GM21381 (cell line): ENCODE data around the gene TIMM17A.
A peak's percentile ranks its signal among the peaks of the same experiment; 100 is the strongest.

Experiments
- ATAC-seq: cut with Tn5 transposase; IDR thresholded peaks from one replicate; pipeline ENCODE4 v1.9.1; 2021; ENCODE audit warnings: mild to moderate bottlenecking, moderate library complexity; ENCODE audit not compliant: unreplicated experiment

TIMM17A gene

DNA sequence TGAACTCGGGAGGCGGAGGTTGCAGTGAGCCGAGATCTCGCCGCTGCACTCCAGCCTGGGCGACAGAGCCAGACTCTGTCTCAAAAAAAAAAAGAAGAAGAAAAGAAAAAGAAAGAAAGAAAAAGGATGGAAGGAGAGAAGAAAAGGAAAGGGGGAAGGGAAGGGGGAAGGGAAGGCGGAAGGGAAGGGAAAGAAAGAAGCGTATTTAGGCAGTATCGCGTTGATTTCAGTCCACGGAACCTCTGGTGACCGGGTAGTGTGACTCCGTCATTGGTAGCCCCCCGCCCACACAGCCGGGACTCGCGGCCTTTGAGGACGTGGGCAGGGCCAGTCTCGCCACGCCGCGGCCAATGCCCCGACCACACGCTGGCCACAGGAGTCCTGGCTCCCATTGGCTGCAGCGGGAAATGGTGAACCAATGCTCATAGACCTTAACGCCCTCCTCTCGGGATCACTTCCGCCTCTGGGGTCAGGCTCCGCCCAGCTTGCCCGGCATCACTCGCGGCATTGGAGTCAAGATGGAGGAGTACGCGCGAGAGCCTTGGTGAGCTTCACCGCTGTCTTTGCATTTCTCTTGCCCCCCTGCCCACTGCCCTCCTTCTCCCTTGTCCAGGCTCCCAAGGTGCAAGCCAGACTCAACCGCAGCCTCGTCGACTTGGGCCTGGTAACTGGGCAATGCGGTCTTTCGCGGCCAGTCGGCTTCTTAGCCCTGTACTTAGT, at the start of gene TIMM17A:
Gene TIMM17A (plus strand): TSS at position 495 of the 720 bp plus-strand sequence. CDS start 24 bp downstream, at position 519.
- peak; percentile 99 for ATAC-seq

DNA sequence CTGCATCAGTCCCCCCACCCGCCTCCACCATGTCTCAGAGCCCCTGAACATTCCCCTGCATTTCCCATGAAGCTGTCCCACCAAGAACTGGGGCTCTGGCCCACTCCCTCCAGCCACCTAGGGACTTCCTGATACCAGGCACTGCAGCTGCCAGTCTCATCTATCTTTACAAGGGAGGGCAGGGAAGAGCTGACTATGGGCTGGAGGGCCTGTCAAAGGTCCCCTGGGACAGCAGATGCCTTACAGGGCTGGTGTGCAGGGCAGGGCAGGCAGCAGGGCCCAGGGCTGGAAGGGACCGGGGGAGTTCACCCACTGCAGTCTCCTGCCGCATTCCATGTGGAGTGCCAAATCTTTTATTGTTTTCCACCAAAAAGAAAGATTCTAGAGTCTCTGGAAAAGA, 49.0 kb upstream of the TIMM17A start:
- no peak for ATAC-seq

- no peak for ATAC-seq
Measured at GRCh38 chr1:201907621-201908020, 47.7 kb upstream of the TIMM17A start.

- ATAC-seq, result no peak
Measured at GRCh38 chr1:201911826-201912571, 43.3 kb upstream of the TIMM17A start.

DNA sequence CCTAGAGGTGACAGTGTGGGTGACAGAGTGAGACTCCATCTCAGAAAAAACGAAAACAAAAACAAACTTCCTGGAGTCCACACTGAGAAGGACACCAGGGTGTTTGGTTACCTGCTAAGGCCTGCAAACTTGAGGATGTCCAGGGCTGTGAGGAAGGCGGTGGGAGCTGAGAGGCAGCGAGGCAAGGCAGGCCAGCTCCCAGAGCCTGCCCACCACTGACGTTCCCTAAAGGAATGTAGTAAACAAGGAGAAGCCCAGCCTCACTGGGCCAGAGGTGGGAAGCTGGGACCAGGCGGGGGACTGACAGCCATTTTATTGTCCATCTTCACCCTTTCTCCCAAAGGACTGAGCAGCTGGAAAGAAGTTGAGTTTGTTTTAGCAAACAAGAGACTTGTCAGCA, 42.5 kb upstream of the TIMM17A start:
- no peak for ATAC-seq

DNA sequence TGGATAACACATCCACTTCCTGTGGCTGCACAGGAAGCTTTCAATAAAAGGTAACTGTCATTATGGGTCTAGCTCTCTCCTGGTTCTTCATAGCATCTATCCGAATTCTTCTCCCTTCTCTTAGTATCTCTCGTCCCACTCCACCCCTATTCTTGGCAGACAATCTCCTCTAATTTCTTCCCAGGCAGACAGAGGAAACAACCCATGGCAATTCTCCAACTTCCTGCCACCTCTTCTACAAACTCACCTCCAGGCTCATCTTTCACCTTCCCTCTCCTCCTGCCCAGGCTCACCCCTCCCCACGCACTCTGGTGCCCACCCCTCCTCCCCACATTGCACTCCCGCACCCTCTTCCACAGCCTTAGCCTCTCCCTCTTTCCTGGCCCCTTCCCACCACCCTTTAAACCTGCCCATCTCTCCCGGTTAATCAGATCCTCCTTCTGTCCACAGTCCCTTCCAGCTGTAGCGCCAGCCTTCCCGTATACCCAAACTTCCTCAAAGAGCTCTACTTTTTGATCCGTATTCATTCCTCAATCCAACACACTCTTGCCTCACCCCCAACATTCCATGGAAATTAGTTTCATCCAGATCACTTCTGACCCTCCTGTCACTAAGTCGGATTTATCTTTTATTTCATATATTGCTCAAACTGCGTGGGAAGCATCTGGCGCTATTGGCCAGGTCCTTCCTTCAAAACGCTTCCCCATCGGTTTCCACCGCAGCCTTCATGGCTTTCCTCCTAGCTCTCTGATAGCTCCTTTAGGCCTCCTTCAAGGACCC, 40.7 kb upstream of the TIMM17A start:
- no peak for ATAC-seq

DNA sequence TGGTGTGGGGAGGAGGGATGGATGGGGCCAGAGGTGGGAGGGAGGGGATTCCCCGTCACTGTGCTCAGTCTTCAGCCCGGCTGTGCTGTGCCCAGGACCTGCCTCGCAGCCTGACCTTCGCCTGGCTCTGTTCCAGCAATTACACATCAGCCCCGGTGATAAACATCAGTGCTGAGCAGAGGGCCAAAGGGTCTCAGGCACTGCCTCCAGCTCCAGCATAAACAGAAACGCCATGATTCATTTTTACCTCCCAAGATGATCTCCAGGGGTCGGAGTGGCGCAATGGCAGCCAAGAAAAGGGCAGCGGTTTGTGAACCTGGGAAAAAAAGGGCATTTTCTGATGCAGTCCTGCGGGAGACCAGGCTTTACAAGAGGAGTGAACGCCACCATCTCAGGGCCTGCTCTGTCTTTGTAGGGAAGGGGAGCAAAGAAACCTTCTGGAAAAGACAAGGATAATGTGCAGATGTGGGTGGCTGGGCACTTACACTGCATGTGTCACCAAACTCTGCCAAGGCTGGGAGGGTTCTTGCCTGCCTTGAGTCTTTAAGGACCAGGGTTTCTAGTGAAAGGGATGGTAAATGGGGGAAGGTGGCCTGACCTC, 38.6 kb upstream of the TIMM17A start:
- no peak for ATAC-seq

DNA sequence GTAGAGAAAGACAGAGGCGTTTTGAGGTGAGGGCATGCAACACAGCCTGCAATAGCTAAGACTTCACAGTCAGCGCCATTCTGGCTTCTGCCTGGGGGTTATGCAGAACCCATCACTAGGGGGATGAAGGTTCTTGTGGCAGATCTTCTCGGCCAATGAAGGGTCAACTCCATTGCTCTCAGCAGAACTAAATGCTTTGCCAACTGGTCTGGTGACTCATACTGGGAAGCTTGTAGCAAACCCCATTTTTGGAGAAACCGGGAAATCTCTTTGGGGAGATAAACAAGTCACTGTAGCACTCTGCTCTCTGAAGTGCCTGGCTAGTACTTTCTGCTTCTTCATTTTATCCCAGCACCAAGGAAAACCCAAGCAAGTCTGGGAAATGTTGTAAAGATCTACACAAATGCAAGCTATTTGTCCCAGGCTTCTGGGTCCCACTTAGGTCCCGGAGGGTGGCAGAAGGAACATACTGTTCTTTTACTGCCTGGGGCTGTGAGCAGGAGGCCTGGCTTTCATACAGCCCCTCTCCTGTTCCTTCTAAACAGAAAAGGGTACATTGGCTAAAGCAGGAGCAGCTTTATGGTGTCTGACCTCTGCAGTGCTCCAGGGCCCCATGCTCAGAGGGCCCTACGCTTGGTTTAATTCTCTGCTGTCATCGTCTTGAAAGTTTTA, 37.8 kb upstream of the TIMM17A start:
- ATAC-seq, result no peak

GRCh38 chr1:201918343-201918742, 37.0 kb upstream of the TIMM17A start:
- ATAC-seq, result no peak

DNA sequence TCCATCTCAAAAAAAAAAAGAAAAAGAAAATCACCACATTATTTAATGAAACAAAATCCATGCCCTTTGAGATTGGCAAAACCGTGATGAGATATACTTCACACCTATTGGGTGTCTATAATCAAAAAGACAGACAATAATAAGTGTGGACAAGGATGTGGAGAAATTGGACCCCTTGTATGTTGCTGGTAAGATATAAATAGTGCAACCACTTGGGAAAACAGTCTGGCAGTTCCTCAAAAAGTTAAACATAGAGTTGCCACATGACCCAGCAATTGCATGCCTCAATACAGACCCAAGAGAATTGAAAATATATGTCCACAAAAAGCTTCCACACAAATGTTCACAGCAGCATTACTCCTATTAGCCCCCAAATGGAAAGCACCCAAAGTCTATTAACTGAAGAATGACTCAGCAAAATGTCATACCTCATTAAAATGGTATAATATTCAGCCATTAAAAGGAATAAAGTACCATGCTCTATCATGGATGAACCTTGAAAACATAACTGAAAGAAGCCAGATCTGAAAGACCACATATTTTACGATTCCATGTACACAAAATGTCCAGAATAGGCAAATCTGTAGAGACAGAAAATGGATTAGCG, 33.2 kb upstream of the TIMM17A start:
- ATAC-seq, result no peak

- ATAC-seq, result no peak
Measured at GRCh38 chr1:201925301-201925567, 30.1 kb upstream of the TIMM17A start.

DNA sequence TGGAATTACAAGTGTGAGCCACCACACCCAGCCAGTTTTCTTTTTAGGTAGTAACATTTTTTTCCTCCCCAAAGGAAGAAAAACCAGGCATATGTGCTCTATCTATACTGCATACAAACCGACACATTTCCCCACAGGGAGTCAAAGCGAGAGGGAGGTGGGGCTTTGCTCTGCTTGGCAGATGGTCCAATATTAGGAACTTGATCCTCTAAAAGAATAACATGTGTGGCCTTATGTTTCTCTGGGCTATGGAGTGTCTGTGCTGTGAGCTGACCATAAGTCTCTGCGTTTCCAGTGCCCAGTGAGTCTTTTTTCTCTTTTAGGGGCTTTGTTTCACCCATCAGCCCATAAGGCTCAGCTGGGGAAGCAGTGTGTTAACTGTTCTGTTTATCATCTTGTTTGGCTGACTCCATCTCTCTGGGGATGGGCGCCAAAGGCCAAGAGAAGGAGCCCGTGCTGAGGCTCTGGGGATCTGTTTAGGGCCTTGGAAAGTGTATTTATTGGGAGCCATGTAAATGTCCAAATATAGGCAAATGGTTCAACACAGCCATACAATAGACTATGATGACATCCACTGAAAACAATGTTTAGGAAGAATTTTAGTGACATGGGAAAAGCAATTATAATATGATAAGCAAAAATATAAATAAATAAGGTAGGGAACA, 29.2 kb upstream of the TIMM17A start:
- no peak for ATAC-seq

GRCh38 chr1:201928266-201928665, 27.0 kb upstream of the TIMM17A start:
- ATAC-seq, result no peak

- ATAC-seq, result no peak
Measured at GRCh38 chr1:201930137-201930536, 25.2 kb upstream of the TIMM17A start.

DNA sequence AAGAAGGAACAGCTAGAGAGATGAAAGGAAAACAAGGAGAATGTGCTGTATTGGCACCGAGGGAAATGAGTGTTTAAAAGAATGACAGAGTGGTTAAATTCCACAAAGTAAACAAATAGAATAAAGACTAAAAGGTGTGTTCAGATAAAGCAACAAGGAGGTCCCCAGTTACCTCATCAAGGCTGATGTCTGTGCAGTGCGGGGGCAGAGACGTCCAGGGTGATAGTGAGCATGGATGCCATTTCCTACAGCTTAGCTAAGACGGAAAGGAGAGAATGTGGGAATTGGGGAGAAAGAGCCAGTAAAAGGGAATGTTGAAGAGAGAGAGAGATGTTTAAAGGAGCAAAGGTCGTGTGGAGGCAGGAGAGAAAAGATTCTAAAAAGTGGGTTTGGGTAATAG, 24.5 kb upstream of the TIMM17A start:
- no peak for ATAC-seq

- no peak for ATAC-seq
Measured at GRCh38 chr1:201933840-201934430, 21.4 kb upstream of the TIMM17A start.

DNA sequence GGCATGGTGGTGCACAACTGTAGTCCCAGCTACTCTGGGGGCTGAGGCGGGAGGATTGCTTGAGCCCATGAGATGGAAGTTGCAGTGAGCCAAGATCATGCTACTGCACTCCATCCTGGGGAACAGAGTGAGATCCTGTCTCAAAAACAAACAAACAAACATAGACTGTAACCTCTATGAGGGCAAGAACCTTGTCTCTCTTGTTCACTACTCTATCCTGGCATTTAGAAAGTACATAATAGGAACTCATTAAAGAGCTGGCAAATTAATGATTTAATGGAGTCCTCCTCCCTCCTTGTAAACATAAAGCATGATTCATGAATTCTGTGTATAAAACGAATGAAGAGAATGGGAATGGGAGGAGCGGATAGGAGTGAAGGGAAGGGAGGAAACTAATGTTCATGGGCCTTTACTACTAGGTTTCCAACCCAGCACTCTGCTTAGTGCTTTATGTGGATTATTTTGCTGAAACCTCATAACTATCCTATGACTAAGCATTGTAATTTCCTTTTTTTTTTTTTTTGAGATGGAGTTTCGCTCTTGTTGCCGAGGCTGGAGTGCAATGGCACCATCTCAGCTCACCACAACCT, 17.6 kb upstream of the TIMM17A start:
- ATAC-seq, result no peak

DNA sequence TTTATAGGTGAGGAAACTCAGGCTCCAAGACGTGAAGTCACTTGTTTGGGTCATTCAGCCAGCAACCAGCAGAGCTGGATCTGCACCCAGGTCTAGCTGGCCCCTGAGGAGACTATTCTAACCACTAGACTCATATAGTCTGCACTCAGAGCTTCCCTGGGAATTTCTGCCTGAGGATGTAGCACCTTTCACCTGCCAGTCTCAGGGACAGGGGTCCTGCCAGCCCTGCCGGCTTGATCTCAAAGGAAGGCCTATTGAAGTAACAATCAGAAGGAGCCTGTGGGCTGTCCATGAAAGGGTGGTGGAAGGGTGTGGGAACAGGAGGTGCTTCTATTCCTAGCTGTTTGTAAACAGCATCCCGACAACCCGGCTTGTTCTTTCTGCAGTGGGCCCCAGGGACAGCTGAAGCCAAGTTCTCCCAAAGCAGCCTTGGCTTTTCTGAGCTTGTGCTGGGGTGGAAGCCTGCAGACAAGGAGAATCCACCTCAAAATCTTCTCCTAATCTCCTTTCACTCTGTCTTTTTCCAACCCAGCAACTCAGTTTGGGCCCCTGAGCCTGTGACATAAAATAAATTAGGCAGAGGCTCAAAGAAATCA, 16.8 kb upstream of the TIMM17A start:
- no peak for ATAC-seq

DNA sequence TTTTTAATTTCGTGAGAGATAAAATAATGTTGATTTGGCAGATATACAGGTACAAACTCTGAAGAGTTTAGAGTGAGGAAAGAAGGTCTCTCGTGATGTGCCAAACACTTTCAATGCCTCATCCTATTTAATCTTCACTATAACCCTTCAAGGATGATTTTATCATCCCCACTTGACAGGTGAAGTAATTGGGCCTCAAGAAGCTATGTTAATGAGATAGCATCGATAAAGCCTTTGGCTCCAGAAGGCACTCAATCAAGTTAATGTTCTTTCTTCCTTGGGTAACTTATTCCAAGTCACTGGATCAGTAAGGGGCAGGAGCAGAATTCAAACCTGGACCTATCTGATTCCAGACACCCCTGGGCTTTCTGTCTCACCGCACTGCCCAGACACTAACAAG, 16.2 kb upstream of the TIMM17A start:
- no peak for ATAC-seq
